ENCODE results near the gene HSD17B1. TPM values are rescaled to one million over a fixed set of nuclear protein-coding genes. Genes with fewer than 3 reads are reported as not detected.

The HSD17B1 gene
- total and polyA plus RNA-seq, 3 experiments from 2014 or later: 0.29 to 0.48 (median 0.37) TPM

Other genes with a start within 250 kb of the HSD17B1 start
- 100 to 1,000 TPM; 148 to 155 TPM for gene STAT3, start 164.5 kb upstream of the HSD17B1 start, total RNA-seq
- gene STAT3, start 164.5 kb upstream of the HSD17B1 start, polyA plus RNA-seq: 166 TPM
- gene CAVIN1, start 129.7 kb upstream of the HSD17B1 start, total RNA-seq: under 1 TPM; 0.18 to 0.22 TPM
- not detected for gene CAVIN1, start 129.7 kb upstream of the HSD17B1 start, polyA plus RNA-seq
- gene ATP6V0A1, start 94.0 kb upstream of the HSD17B1 start, total RNA-seq: 1 to 10 TPM; 3.0 to 3.6 TPM
- gene ATP6V0A1, start 94.0 kb upstream of the HSD17B1 start, polyA plus RNA-seq: 5.5 TPM
- gene NAGLU, start 16.7 kb upstream of the HSD17B1 start, total RNA-seq: 10 to 100 TPM; 15.8 to 17.4 TPM
- 17.0 TPM for gene NAGLU, start 16.7 kb upstream of the HSD17B1 start, polyA plus RNA-seq
- 100 to 1,000 TPM; 103 to 107 TPM for gene COASY, start 9.2 kb downstream of the HSD17B1 start, total RNA-seq
- gene COASY, start 9.2 kb downstream of the HSD17B1 start, polyA plus RNA-seq: 65.6 TPM
- gene MLX, start 14.2 kb downstream of the HSD17B1 start, total RNA-seq: 10 to 100 TPM; 61.8 to 62.3 TPM
- gene MLX, start 14.2 kb downstream of the HSD17B1 start, polyA plus RNA-seq: 52.1 TPM
- 10 to 100 TPM; 35.9 to 36.2 TPM for gene PSMC3IP, start 24.8 kb downstream of the HSD17B1 start, total RNA-seq
- 0.83 TPM for gene PSMC3IP, start 24.8 kb downstream of the HSD17B1 start, polyA plus RNA-seq
- gene RETREG3, start 56.5 kb downstream of the HSD17B1 start, total RNA-seq: 10 to 100 TPM; 39.7 to 40.3 TPM
- gene RETREG3, start 56.5 kb downstream of the HSD17B1 start, polyA plus RNA-seq: 109 TPM
- 100 to 1,000 TPM; 112 to 119 TPM for gene TUBG1, start 56.8 kb downstream of the HSD17B1 start, total RNA-seq
- gene TUBG1, start 56.8 kb downstream of the HSD17B1 start, polyA plus RNA-seq: 11.1 TPM
- gene TUBG2, start 106.4 kb downstream of the HSD17B1 start, total RNA-seq: 10 to 100 TPM; 10.6 to 11.6 TPM
- gene TUBG2, start 106.4 kb downstream of the HSD17B1 start, polyA plus RNA-seq: 3.4 TPM
- under 1 TPM; 0.38 to 0.70 TPM for gene PLEKHH3, start 124.1 kb downstream of the HSD17B1 start, total RNA-seq
- not detected for gene PLEKHH3, start 124.1 kb downstream of the HSD17B1 start, polyA plus RNA-seq
- gene CCR10, start 128.9 kb downstream of the HSD17B1 start, total RNA-seq: under 1 TPM; 0.18 to 0.20 TPM
- 1.9 TPM for gene CCR10, start 128.9 kb downstream of the HSD17B1 start, polyA plus RNA-seq
- gene CNTNAP1, start 129.6 kb downstream of the HSD17B1 start, total RNA-seq: 1 to 10 TPM; 1.2 to 1.7 TPM
- gene CNTNAP1, start 129.6 kb downstream of the HSD17B1 start, polyA plus RNA-seq: 1.1 TPM
- 10 to 100 TPM; 40.8 to 42.6 TPM for gene EZH1, start 192.1 kb downstream of the HSD17B1 start, total RNA-seq
- 37.2 TPM for gene EZH1, start 192.1 kb downstream of the HSD17B1 start, polyA plus RNA-seq
- not detected for gene RAMP2, start 208.3 kb downstream of the HSD17B1 start, total RNA-seq
- gene RAMP2, start 208.3 kb downstream of the HSD17B1 start, polyA plus RNA-seq: not detected
- 100 to 1,000 TPM; 101 to 108 TPM for gene VPS25, start 220.5 kb downstream of the HSD17B1 start, total RNA-seq
- gene VPS25, start 220.5 kb downstream of the HSD17B1 start, polyA plus RNA-seq: 63.8 TPM
- under 1 TPM; 0.18 to 0.55 TPM for gene WNK4, start 227.7 kb downstream of the HSD17B1 start, total RNA-seq
- gene WNK4, start 227.7 kb downstream of the HSD17B1 start, polyA plus RNA-seq: not detected
- 10 to 100 TPM; 55.5 to 60.8 TPM for gene COA3, start 245.8 kb downstream of the HSD17B1 start, total RNA-seq
- gene COA3, start 245.8 kb downstream of the HSD17B1 start, polyA plus RNA-seq: 132 TPM
- not detected for gene CNTD1, start 245.9 kb downstream of the HSD17B1 start, total RNA-seq
- gene CNTD1, start 245.9 kb downstream of the HSD17B1 start, polyA plus RNA-seq: 0.15 TPM